Naive thymus-derived CD8-positive, alpha-beta T cell (primary cell): ENCODE results near the gene CORO7. TPM values are rescaled to one million over a fixed set of nuclear protein-coding genes. Genes with fewer than 3 reads are reported as not detected.

Source experiments
- ATAC-seq, 2 donors: fragments of 150-1000 bp; cut with Tn5 transposase in 1 of 2; sonication (Bioruptor Pico), chemical (Tn5 transposase) in 1 of 2; 1 replicate in 1 of 2; 2 replicates in 1 of 2; pipeline ENCODE4 v1.10.0; 2021; ENCODE audit warnings: mild to moderate bottlenecking in 2 of 2, moderate library complexity in 2 of 2
- POLR2A ChIA-PET: fragments of 350-600 bp; sonication (Branson Sonifier 250); formaldehyde crosslinking; loops from one replicate; lab custom pipeline; 2021; ENCODE audit warnings: antibody characterized with exemption; lab: Charles Lee
- DNase-seq, 10 donors: peaks; one replicate each; pipeline versions ENCODE4 v3.0.0 to v3.0.0-alpha.2; 2020 to 2022
- H3K27ac Mint-ChIP-seq, 10 donors: one replicate each; pipeline ENCODE4 v1.8.0; 2020 to 2022; ENCODE audit warnings: mild to moderate bottlenecking in 10 of 10, mixed read lengths in 10 of 10, moderate library complexity in 4 of 10, inconsistent platforms in 1 of 10
- H3K27me3 Mint-ChIP-seq, 5 donors: one replicate each; pipeline ENCODE4 v1.8.0; 2021 to 2022; ENCODE audit warnings: mixed read lengths in 5 of 5
- H3K36me3 Mint-ChIP-seq, 3 donors: one replicate each; pipeline ENCODE4 v1.8.0; 2020 to 2022; ENCODE audit warnings: mixed read lengths in 3 of 3, mild to moderate bottlenecking in 2 of 3, inconsistent platforms in 1 of 3
- H3K4me1 Mint-ChIP-seq, 4 donors: one replicate each; pipeline ENCODE4 v1.8.0; 2021 to 2022; ENCODE audit warnings: mixed read lengths in 4 of 4
- H3K4me3 Mint-ChIP-seq, 10 donors: one replicate each; pipeline ENCODE4 v1.8.0; 2020 to 2022; ENCODE audit warnings: mild to moderate bottlenecking in 10 of 10, mixed read lengths in 10 of 10, moderate library complexity in 6 of 10, inconsistent platforms in 1 of 10
- H3K9me3 Mint-ChIP-seq, 9 donors: one replicate each; pipeline ENCODE4 v1.8.0; 2020 to 2022; ENCODE audit warnings: mixed read lengths in 9 of 9, mild to moderate bottlenecking in 3 of 9, inconsistent platforms in 1 of 9, moderate library complexity in 1 of 9
- polyA plus RNA-seq, 3 donors: library from polyadenylated mRNA; unstranded; fragments of 300-500 nt; fragmentation: Illumina TruSeq; gene quantifications; one replicate each; pipeline ENCODE4 v1.2.3, GENCODE V29; 2021
- total RNA-seq, 8 experiments: library from RNA in 2 of 8; stranded (reverse) in 2 of 8; gene quantifications; one replicate each; pipeline ENCODE4 v1.2.3 and lab custom pipeline; 2021 to 2026

Gene CORO7
- total and polyA plus RNA-seq, 5 experiments from 2014 or later, result 44.6 to 169 (median 79.9) TPM

DNA sequence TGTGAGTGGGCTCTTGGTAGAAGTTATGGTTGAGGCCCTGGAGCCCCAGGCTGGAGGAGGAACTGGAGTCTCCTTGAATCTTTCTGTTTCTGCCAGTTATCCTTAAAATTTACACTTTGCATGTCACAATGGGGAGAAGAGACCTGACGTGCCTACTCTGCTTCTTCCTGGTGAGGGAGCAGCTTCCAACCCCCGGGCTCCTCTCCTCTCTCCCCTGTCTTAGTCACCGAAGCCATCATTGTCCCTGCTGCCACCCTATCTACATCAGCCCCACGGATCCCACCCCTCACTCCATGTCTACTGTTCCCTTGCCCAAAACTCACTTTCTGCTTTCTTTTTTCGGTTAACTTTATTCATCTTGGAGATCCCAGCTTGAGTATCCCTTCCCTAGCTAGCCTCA lies 26.9 kb upstream of the CORO7 start:
- DNase-seq (no peak), ATAC-seq (no peak)
- peaks cover 0 to 94% (median 36%) of the 10 kb centered on the region in 3 donors for H3K36me3 Mint-ChIP-seq
- H3K9me3 Mint-ChIP-seq, result no peaks in the 10 kb centered on the region
- H3K27me3 Mint-ChIP-seq, result no peaks in the 10 kb centered on the region
- POLR2A ChIA-PET, result no interaction called here
- H3K4me3 Mint-ChIP-seq, result no peak overlapping the region
- peaks cover 0 to 14% (median 5%) of the 10 kb centered on the region in 4 donors for H3K4me1 Mint-ChIP-seq
- H3K27ac Mint-ChIP-seq, result no peak overlapping the region

DNA sequence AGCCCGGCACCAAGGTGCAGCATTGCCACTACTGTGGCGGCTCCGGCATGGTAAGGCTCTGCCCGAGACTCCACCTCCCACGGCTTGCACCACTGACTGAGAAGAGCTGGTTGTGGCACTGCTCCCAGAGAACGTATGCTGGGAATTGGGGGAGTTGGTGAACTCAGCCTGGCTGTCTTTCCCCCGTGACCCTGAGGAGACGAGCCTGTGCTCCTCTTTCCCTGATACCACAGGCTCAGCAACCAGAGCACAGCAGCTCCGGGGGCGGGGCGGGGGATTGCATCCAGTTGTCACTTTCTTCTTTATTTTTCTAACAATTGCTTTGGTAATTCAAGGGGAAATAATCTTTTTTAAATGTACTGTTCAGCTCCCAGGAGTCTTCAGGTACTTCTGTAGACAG lies 26.0 kb upstream of the CORO7 start:
- peak overlapping the region in 1 of 10 donors; percentile 12 for H3K27ac Mint-ChIP-seq

DNA sequence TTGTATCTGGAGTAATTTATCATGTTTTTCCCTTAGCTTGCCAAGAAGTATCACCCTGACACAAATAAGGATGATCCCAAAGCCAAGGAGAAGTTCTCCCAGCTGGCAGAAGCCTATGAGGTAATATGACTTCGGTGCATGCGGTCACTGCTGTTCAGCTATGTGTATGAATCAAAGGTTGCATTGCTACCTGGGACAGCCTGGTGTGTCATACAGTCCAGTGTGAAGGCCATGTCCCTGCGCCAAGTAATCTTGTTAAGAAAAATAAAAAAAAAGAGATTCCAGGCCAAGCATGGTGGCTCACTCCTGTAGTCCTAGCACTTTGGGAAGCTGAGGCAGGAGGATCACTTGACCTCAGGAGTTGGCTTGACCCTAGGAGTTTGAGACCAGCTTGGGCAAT lies 21.0 kb upstream of the CORO7 start:
- no peaks in the 10 kb centered on the region for H3K27me3 Mint-ChIP-seq
- H3K27ac Mint-ChIP-seq, result peak overlapping the region in 1 of 10 donors; percentile 43
- DNase-seq (no peak), ATAC-seq (no peak)
- peaks cover 0 to 83% (median 17%) of the 10 kb centered on the region in 3 donors for H3K36me3 Mint-ChIP-seq
- peaks cover 3 to 26% (median 16%) of the 10 kb centered on the region in 4 donors for H3K4me1 Mint-ChIP-seq
- no peak overlapping the region for H3K4me3 Mint-ChIP-seq
- H3K9me3 Mint-ChIP-seq, result no peaks in the 10 kb centered on the region
- POLR2A ChIA-PET, result interaction anchor here (1.0 kb wide), 1 partner anchor 39 kb away, joined by 3 read pairs; the partner anchor contains the start of gene HMOX2

More for the DNA sequence above, 26.0 kb upstream of the CORO7 start:
- H3K9me3 Mint-ChIP-seq, result no peaks in the 10 kb centered on the region
- H3K4me1 Mint-ChIP-seq, result peaks cover 0 to 14% (median 5%) of the 10 kb centered on the region in 4 donors
- DNase-seq, result no peak
- POLR2A ChIA-PET, result no interaction called here
- H3K27me3 Mint-ChIP-seq, result no peaks in the 10 kb centered on the region
- H3K36me3 Mint-ChIP-seq, result peaks cover 0 to 94% (median 34%) of the 10 kb centered on the region in 3 donors
- ATAC-seq, result no peak
- no peak overlapping the region for H3K4me3 Mint-ChIP-seq

DNA sequence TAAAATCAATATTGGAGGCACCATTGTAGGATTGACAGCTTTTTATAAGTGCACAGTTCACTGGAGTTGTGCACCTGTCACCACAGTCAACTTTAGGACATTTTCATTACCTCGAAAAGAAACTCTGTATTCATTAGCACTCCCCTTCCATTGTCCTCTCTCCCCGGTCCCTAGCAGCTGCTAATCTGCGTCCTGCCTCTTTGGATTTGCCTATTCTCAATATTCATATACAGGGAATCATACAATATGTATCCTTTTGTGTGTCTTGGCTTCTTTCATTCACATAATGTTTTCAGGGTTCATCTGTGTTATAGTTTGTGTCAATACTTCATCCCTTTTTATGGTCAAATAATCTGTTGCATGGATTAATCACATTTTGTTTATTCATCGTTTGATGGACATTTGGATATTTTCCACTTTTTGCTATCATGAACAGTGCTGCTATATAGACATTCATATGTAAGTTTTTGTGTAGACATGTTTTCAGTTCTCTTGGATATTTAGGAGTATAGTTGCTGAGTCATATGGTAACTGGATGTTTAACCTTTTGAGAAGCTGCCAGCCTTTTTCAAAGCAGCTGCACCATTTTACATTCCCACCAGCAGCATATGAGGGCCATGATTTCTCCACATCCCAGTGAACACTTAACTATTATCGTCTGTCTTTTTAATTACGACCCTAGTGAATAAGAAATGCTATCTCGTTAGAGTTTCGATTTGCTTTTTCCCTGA lies 19.1 kb upstream of the CORO7 start:
- H3K9me3 Mint-ChIP-seq, result no peaks in the 10 kb centered on the region
- ATAC-seq (no peak), DNase-seq (no peak)
- H3K4me3 Mint-ChIP-seq, result no peak overlapping the region
- POLR2A ChIA-PET, result interaction anchor here (1.0 to 1.2 kb wide), 2 partner anchors 41 to 162 kb away, joined by 3 to 6 read pairs; partner anchors contain the start of genes HMOX2 and TFAP4
- H3K36me3 Mint-ChIP-seq, result peaks cover 0 to 79% (median 8%) of the 10 kb centered on the region in 3 donors
- peaks cover 7 to 32% (median 20%) of the 10 kb centered on the region in 4 donors for H3K4me1 Mint-ChIP-seq
- peak overlapping the region in 6 of 10 donors; percentile 7 to 69 (median 48) for H3K27ac Mint-ChIP-seq
- no peaks in the 10 kb centered on the region for H3K27me3 Mint-ChIP-seq

DNA sequence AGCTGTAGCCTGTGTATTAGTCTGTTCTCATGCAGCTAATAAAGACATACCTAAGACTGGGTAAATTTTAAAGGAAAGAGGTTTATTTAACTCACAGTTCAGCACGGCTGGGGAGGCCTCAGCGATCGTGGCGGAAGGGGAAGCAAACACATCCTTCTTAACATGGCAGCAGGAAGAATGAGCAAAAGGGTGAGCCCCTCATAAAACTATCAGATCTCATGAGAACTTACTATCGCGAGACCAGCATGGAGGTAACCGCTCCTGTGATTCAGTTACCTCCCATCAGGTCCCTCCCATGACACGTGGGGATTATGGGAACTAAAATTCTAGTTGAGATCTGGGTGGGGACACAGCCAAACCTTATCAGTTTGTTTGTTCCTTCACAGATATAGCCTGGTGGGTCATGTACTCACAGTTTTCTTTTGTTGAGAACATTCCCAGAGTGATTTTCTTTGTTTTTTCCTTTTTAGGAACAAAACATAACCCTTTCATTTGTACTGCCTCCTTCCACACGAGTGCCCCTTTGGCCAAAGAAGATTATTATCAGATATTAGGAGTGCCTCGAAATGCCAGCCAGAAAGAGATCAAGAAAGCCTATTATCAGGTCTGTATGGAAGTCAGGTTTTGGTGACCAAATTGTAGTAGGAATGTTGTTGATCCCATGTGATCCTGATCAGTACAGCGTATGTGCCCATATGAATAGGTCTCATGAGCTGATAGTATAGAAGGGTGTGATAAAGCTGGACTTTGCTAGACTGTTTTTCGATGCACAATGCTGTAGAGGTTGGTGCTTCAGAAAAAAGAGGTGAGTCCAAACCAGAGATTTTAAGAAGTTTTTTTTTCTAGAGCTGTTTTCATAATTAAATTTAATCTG lies 17.8 kb upstream of the CORO7 start:
- Mint-ChIP-seq H3K4me1 (peaks cover 7 to 32% (median 17%) of the 10 kb centered on the region in 4 donors), H3K27me3 (no peaks in the 10 kb centered on the region), H3K36me3 (peaks cover 0 to 76% (median 6%) of the 10 kb centered on the region in 3 donors), H3K9me3 (no peaks in the 10 kb centered on the region), H3K27ac (peak overlapping the region in 9 of 10 donors; percentile 11 to 81 (median 46)), H3K4me3 (no peak overlapping the region)
- DNase-seq, result no peak
- POLR2A ChIA-PET, result interaction anchor here (1.0 to 1.2 kb wide), 2 partner anchors 42 to 161 kb away, joined by 3 to 6 read pairs; partner anchors contain the start of genes HMOX2 and TFAP4
- ATAC-seq, result no peak

DNA sequence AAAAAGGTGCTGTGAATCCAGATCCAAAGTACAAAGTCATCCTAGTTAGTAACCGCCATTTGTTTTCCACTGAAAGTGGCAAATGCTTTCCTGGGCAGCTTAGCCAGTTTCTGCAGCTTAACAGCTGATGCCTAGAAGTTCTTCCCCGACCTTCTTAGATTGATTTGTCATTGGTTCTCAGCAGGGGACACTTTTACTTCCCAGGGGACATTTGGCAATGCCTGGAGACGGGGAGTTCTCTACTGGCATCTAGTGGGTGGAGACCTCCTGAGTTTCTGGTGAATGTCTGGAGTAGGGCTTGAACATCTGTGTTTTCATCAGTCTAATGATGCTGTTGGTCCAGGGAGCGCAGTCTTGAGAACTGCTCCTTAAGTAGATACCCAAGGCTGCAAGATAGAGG lies 16.8 kb upstream of the CORO7 start:
- peaks cover 0 to 78% (median 2%) of the 10 kb centered on the region in 3 donors for H3K36me3 Mint-ChIP-seq
- H3K27ac Mint-ChIP-seq, result peak overlapping the region in 7 of 10 donors; percentile 15 to 63 (median 50)
- POLR2A ChIA-PET, result no interaction called here
- H3K4me3 Mint-ChIP-seq, result no peak overlapping the region
- H3K9me3 Mint-ChIP-seq, result no peaks in the 10 kb centered on the region
- no peaks in the 10 kb centered on the region for H3K27me3 Mint-ChIP-seq
- DNase-seq (no peak), ATAC-seq (no peak)
- peaks cover 11 to 32% (median 21%) of the 10 kb centered on the region in 4 donors for H3K4me1 Mint-ChIP-seq

DNA sequence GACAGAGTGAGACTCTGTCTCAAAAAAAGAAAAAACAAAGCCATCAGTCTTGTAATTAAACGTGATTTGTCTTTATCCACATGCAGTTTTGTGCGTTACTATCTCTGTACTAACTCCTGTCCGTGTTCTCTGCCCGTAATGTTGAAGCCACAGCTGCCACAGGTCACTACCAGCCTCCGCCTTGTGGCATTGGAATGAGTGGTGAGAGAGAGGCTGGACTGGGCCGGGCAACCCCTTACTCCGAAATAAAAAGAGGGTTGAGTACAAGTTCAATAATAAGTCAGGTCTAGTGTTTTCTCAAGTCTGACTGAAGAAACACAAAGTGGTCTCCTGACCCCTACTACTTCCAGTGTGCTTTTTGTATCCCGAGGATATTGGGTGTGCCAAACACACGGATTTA lies 14.6 kb upstream of the CORO7 start:
- H3K36me3 Mint-ChIP-seq, result peaks cover 0 to 60% (median 0%) of the 10 kb centered on the region in 3 donors
- no peaks in the 10 kb centered on the region for H3K9me3 Mint-ChIP-seq
- POLR2A ChIA-PET, result interaction anchor here (0.6 kb wide), 1 partner anchor 17 kb away, joined by 5 read pairs; no protein-coding TSS in a partner anchor
- peak overlapping the region in 8 of 10 donors; percentile 14 to 79 (median 68) for H3K27ac Mint-ChIP-seq
- no peak for DNase-seq
- peaks cover 25 to 45% (median 34%) of the 10 kb centered on the region in 4 donors for H3K4me1 Mint-ChIP-seq
- H3K27me3 Mint-ChIP-seq, result no peaks in the 10 kb centered on the region
- no peak overlapping the region for H3K4me3 Mint-ChIP-seq
- ATAC-seq, result no peak

DNA sequence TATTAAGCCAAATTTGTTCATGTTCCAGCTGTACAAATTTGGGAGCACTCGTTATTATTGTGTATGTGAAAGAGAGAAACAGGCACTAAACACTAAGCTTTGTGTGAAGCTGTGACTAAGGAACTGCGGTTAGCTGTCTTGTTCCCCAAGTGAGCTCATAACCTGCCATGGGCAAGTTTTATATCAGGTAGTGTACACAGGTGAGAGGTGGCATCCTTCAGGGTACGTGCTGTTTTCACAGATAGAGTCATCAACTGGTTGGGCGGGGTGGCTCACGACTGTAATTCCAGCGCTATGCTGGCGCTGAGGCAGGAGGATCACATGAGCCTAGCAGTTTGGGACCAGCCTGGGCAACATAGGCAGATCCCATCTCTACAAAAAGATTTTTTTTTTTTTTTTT lies 12.1 kb upstream of the CORO7 start:
- POLR2A ChIA-PET, result interaction anchor here (0.7 to 5.1 kb wide), 4 partner anchors 13 to 111 kb away, joined by 3 to 38 read pairs (median 4); partner anchors contain the start of gene CORO7

DNA sequence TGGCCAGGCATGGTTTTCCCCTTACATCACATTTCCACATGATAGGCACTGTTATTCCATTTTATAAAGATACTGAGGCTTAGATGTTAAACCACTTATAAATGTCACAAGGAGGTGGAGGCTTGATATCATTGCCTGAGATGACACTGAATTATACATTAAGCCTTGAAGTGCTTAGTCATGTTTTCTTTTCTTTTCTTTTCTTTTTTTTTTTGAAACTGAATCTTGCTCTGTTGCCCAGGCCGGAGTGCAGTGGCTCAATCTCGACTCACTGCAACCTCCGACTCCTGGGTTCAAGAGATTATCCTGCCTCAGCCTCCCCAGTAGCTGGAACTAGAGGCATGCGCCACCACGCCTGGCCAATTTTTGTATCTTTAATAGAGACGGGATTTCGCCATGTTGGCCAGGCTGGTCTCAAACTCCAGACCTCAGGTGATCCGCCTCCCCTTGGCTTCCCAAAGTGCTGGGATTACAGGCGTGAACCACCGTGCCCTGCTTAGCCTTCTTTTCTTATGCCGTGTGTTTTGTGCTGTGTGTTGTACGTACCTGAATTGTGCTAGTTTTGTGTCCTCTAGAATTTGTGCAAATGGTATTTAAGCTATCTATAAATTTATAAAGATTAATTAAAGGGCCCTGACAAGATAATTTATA lies 10.5 kb upstream of the CORO7 start:
- Mint-ChIP-seq H3K27ac (peak overlapping the region; percentile 93 to 100 (median 100)), H3K4me1 (peaks cover 16 to 48% (median 36%) of the 10 kb centered on the region in 4 donors), H3K9me3 (no peaks in the 10 kb centered on the region), H3K4me3 (peak overlapping the region; percentile 89 to 100 (median 94)), H3K36me3 (peaks cover 0 to 30% (median 0%) of the 10 kb centered on the region in 3 donors), H3K27me3 (no peaks in the 10 kb centered on the region)
- no peak for ATAC-seq
- no peak for DNase-seq
- POLR2A ChIA-PET, result interaction anchor here (0.6 to 5.1 kb wide), 4 partner anchors 11 to 83 kb away, joined by 3 to 38 read pairs (median 3); partner anchors contain the start of gene CORO7

More for the DNA sequence above, 12.1 kb upstream of the CORO7 start:
- peaks cover 0 to 40% (median 0%) of the 10 kb centered on the region in 3 donors for H3K36me3 Mint-ChIP-seq
- DNase-seq (no peak), ATAC-seq (no peak)
- H3K4me3 Mint-ChIP-seq, result peak overlapping the region in 2 of 10 donors; percentile 7 to 17
- H3K9me3 Mint-ChIP-seq, result no peaks in the 10 kb centered on the region
- H3K4me1 Mint-ChIP-seq, result peaks cover 20 to 49% (median 37%) of the 10 kb centered on the region in 4 donors
- peak overlapping the region in 8 of 10 donors; percentile 29 to 77 (median 68) for H3K27ac Mint-ChIP-seq
- H3K27me3 Mint-ChIP-seq, result no peaks in the 10 kb centered on the region

DNA sequence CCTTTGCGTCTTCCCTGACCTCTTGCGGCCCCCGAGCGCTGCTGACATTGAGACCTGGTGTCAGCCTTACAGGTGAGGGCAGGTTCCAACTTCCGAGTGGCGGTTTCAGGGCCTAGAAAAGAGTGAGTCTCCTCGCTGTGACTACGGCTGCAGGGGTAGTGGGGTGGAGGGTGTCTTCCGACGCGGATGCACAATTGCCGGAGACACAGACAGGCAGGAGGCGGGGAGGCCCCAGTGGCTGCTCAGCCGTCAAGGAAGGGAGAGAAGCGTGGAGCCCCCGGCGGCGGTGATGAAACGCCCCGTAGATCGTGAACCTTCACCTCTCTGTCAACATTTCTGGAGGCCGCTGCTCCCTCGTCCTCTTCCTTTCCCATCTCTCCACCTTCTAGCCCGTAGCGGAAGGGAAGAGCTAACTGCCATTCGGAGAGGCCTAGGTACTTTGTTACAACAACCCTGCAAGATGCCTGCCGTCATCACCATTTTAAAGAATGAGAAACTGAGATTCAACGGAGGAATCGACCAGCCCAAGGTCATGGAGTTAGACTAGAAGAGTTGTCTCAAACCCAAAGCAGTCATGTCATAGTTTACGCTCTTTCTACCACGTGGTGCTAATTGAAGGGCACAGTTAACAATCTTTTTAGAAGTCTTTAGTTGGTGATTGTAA lies 9.8 kb upstream of the CORO7 start:
- Mint-ChIP-seq H3K9me3 (no peaks in the 10 kb centered on the region), H3K4me1 (peaks cover 16 to 41% (median 34%) of the 10 kb centered on the region in 4 donors), H3K4me3 (peak overlapping the region; percentile 89 to 100 (median 94)), H3K27me3 (no peaks in the 10 kb centered on the region), H3K27ac (peak overlapping the region; percentile 93 to 100 (median 100)), H3K36me3 (peaks cover 0 to 24% (median 0%) of the 10 kb centered on the region in 3 donors)
- POLR2A ChIA-PET, result interaction anchor here (1.3 to 5.1 kb wide), 3 partner anchors 10 to 82 kb away, joined by 3 to 38 read pairs (median 4); partner anchors contain the start of gene CORO7
- DNase-seq (peak in 2 of 10 donors; percentile 35 to 67), ATAC-seq (peak; percentile 52 to 61)
